Glomerular visceral epithelial cell (primary cell): ENCODE measurements around the gene LEMD3.

Source experiments
- DNase-seq: peaks from one replicate; pipeline ENCODE4 v3.0.0-alpha.2; 2016; ENCODE audit errors: extremely low spot score

Gene LEMD3

GRCh38 chr12:65169320-65170208 lies at the start of gene LEMD3:
Gene LEMD3, plus strand, starts transcription at chr12:65169583. Its CDS starts 14 bp downstream, at chr12:65169597.
- peak; percentile 87 for DNase-seq

- DNase-seq: peak; percentile 13
Measured at GRCh38 chr12:65121049-65121955, 48.1 kb upstream of the LEMD3 start, which contains the start of gene WIF1. Gene WIF1, minus strand, starts transcription at chr12:65121305. Its CDS starts 114 bp downstream, at chr12:65121191.

GRCh38 chr12:65121956-65122469 lies 47.4 kb upstream of the LEMD3 start:
- no peak for DNase-seq

- DNase-seq: no peak
Measured at GRCh38 chr12:65122703-65123102, 46.7 kb upstream of the LEMD3 start.

GRCh38 chr12:65123435-65124063 lies 45.8 kb upstream of the LEMD3 start:
- DNase-seq: peak; percentile 20

- no peak for DNase-seq
Measured at GRCh38 chr12:65125247-65125646, 44.1 kb upstream of the LEMD3 start.

GRCh38 chr12:65125975-65126374 lies 43.4 kb upstream of the LEMD3 start:
- DNase-seq: no peak

GRCh38 chr12:65126482-65126881 lies 42.9 kb upstream of the LEMD3 start:
- no peak for DNase-seq

GRCh38 chr12:65133879-65134278 lies 35.5 kb upstream of the LEMD3 start:
- DNase-seq: no peak

- DNase-seq: no peak
Measured at GRCh38 chr12:65139389-65139788, 30.0 kb upstream of the LEMD3 start.

GRCh38 chr12:65140738-65141137 lies 28.6 kb upstream of the LEMD3 start:
- no peak for DNase-seq

- DNase-seq: no peak
Measured at GRCh38 chr12:65147312-65147905, 22.0 kb upstream of the LEMD3 start.

- DNase-seq: peak; percentile 12
Measured at GRCh38 chr12:65152012-65152411, 17.4 kb upstream of the LEMD3 start.

GRCh38 chr12:65152596-65152995 lies 16.8 kb upstream of the LEMD3 start:
- DNase-seq: no peak

GRCh38 chr12:65155784-65156183 lies 13.6 kb upstream of the LEMD3 start:
- no peak for DNase-seq

GRCh38 chr12:65156366-65156841 lies 13.0 kb upstream of the LEMD3 start:
- no peak for DNase-seq

GRCh38 chr12:65157091-65157490 lies 12.3 kb upstream of the LEMD3 start:
- DNase-seq: no peak

GRCh38 chr12:65162609-65163008 lies 6.8 kb upstream of the LEMD3 start:
- DNase-seq: no peak

- DNase-seq: no peak
Measured at GRCh38 chr12:65164244-65164643, 5.1 kb upstream of the LEMD3 start.

- no peak for DNase-seq
Measured at GRCh38 chr12:65164774-65165173, 4.6 kb upstream of the LEMD3 start.

- DNase-seq: no peak
Measured at GRCh38 chr12:65168681-65169319, 583 bp upstream of the LEMD3 start.
